Skeletal muscle tissue (tissue), 4 donors: ENCODE data around the gene PRKN. TPM values are rescaled to one million over a fixed set of nuclear protein-coding genes. Genes with fewer than 3 reads are reported as not detected.

Experiments used
- H3K27ac ChIP-seq: one replicate; pipeline ENCODE4 v1.7.0; 2013; ENCODE audit warnings: mild to moderate bottlenecking, low read depth, low read length, inconsistent platforms
- H3K27me3 ChIP-seq, 3 donors: one replicate each; pipeline ENCODE4 v1.7.0; 2013; ENCODE audit warnings: low read length in 3 of 3; ENCODE audit not compliant: control insufficient read depth in 3 of 3, insufficient read depth in 3 of 3
- H3K36me3 ChIP-seq, 3 donors: one replicate each; pipeline ENCODE4 v1.7.0; 2013; ENCODE audit warnings: low read length in 3 of 3; ENCODE audit not compliant: control insufficient read depth in 3 of 3, insufficient read depth in 3 of 3
- H3K4me1 ChIP-seq, 3 donors: one replicate each; pipeline ENCODE4 v1.7.0; 2013; ENCODE audit warnings: low read length in 3 of 3, mild to moderate bottlenecking in 3 of 3; ENCODE audit not compliant: control insufficient read depth in 3 of 3, insufficient read depth in 3 of 3
- H3K4me3 ChIP-seq, 3 donors: one replicate each; pipeline ENCODE4 v1.7.0; 2013; ENCODE audit warnings: low read length in 3 of 3
- H3K9ac ChIP-seq, 3 donors: one replicate each; pipeline ENCODE4 v1.7.0; 2013; ENCODE audit warnings: low read length in 3 of 3, mild to moderate bottlenecking in 3 of 3, moderate library complexity in 2 of 3, low read depth in 1 of 3
- H3K9me3 ChIP-seq, 3 donors: one replicate each; pipeline ENCODE4 v1.7.0; 2013; ENCODE audit warnings: low read length in 3 of 3; ENCODE audit not compliant: control insufficient read depth in 3 of 3
- total RNA-seq: library from RNA; depleted of rRNA; stranded (reverse); fragments of >200 nt; gene quantifications from one replicate; pipeline ENCODE4 v1.2.3, GENCODE V29; 2014
- donor health status: Osteomylitis.

The PRKN gene
- total RNA-seq, 1 donor from 2014 or later: 16.7 TPM

DNA sequence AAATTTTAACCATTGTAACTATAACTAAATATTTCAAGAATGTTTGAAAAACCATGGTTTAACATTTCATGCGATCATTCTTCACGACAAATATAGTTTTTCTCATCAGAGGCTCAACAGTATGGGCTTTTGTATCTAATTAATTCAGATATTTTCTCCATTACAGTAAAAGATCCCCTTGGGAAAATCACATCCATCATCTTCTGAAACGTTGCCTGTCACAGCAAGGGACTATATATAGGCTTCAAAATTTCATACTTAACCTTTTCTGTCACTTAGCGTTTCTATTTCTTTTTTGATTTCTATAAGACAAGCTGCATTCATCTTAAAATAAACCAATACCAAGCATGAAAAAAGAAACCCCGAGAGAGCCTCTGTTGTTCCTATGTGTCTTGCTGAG, 710.0 kb downstream of the PRKN start:
- Histone ChIP-seq H3K36me3 (no peaks in the 10 kb centered on the region), H3K4me3 (no peak overlapping the region), H3K9me3 (no peaks in the 10 kb centered on the region), H3K27ac (no peak overlapping the region), H3K4me1 (no peaks in the 10 kb centered on the region), H3K9ac (no peak overlapping the region), H3K27me3 (no peaks in the 10 kb centered on the region)

GRCh38 chr6:162014069-162014811, 713.3 kb downstream of the PRKN start:
- Histone ChIP-seq H3K36me3 (no peaks in the 10 kb centered on the region), H3K9ac (no peak overlapping the region), H3K9me3 (no peaks in the 10 kb centered on the region), H3K27me3 (no peaks in the 10 kb centered on the region), H3K4me1 (no peaks in the 10 kb centered on the region), H3K4me3 (no peak overlapping the region), H3K27ac (no peak overlapping the region)

DNA sequence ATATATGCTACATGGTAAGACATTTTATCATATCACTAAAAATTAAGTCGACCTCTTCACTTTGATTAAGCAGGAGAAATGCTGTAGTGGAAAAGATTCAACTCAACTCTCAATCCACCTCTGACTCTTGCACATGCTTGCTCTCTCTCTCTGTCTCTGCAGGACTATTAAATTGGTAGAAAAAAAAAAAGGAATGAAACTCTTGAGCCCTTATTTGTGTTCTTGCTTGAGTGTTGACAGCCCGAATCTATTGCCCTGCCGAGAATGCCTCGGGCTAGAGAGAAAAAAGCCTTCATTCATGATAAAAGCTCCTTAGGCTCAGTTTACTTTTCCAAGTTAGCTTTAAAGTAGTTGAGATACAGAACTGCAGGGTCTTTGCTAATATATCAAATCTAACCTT, 722.2 kb downstream of the PRKN start:
- Histone ChIP-seq H3K4me3 (no peak overlapping the region), H3K9ac (no peak overlapping the region), H3K27ac (no peak overlapping the region), H3K9me3 (no peaks in the 10 kb centered on the region), H3K27me3 (no peaks in the 10 kb centered on the region), H3K4me1 (no peaks in the 10 kb centered on the region), H3K36me3 (no peaks in the 10 kb centered on the region)

DNA sequence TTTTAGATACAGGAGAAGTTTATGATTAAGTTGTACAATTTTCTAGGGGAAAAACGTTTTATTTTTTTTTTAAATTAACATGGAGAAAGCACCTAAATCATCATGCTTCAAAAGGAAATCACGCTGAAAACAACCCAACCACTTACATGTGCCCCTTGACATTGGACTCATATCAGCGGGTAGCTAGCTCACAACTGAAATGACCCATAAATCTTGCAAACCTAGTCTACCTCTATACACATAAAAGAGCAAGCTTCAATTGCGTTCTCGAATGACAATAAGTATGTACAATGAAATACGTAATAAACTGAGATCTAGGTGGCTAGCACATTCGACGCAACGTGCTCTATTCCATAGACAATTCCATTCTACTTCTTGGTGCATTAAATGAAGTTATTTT, 730.8 kb downstream of the PRKN start:
- Histone ChIP-seq H3K9ac (no peak overlapping the region), H3K27ac (no peak overlapping the region), H3K9me3 (no peaks in the 10 kb centered on the region), H3K27me3 (no peaks in the 10 kb centered on the region), H3K4me3 (no peak overlapping the region), H3K4me1 (no peaks in the 10 kb centered on the region), H3K36me3 (no peaks in the 10 kb centered on the region)

GRCh38 chr6:161985876-161986423, 741.6 kb downstream of the PRKN start:
- Histone ChIP-seq H3K9me3 (peaks cover 0 to 7% (median 0%) of the 10 kb centered on the region in 3 donors), H3K36me3 (no peaks in the 10 kb centered on the region), H3K4me1 (no peaks in the 10 kb centered on the region), H3K9ac (no peak overlapping the region), H3K27me3 (no peaks in the 10 kb centered on the region), H3K4me3 (no peak overlapping the region), H3K27ac (no peak overlapping the region)

GRCh38 chr6:161984713-161985112, 742.9 kb downstream of the PRKN start:
- H3K4me1 ChIP-seq: no peaks in the 10 kb centered on the region
- no peak overlapping the region for H3K4me3 ChIP-seq
- no peaks in the 10 kb centered on the region for H3K27me3 ChIP-seq
- H3K9ac ChIP-seq: no peak overlapping the region
- no peak overlapping the region for H3K27ac ChIP-seq
- H3K9me3 ChIP-seq: peaks cover 0 to 3% (median 0%) of the 10 kb centered on the region in 3 donors
- H3K36me3 ChIP-seq: no peaks in the 10 kb centered on the region

DNA sequence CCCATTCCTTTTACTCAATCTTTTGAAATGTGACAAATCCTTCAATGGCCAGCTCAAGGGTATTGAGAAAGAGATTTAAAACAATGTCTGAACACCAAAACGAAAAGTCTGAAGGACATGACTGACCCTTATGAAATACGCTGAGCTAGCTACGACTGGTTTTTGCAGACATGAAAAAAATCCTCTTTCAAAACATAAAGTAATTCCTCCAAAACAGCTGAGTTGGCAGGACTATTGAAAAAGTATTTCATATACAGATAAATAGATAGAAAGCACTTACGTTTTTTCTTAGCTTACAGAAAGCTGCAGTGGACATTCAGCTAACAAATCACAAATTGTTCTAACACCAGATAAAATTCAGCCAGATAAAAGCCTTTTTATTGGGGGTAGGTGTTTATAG, 751.0 kb downstream of the PRKN start:
- Histone ChIP-seq H3K4me1 (no peaks in the 10 kb centered on the region), H3K27ac (no peak overlapping the region), H3K36me3 (peaks cover 0 to 2% (median 0%) of the 10 kb centered on the region in 3 donors), H3K4me3 (no peak overlapping the region), H3K27me3 (no peaks in the 10 kb centered on the region), H3K9me3 (no peaks in the 10 kb centered on the region), H3K9ac (no peak overlapping the region)

GRCh38 chr6:161973064-161973463, 754.5 kb downstream of the PRKN start:
- Histone ChIP-seq H3K4me1 (no peaks in the 10 kb centered on the region), H3K9me3 (no peaks in the 10 kb centered on the region), H3K4me3 (no peak overlapping the region), H3K27ac (no peak overlapping the region), H3K36me3 (peaks cover 0 to 2% (median 0%) of the 10 kb centered on the region in 3 donors), H3K27me3 (no peaks in the 10 kb centered on the region), H3K9ac (no peak overlapping the region)

DNA sequence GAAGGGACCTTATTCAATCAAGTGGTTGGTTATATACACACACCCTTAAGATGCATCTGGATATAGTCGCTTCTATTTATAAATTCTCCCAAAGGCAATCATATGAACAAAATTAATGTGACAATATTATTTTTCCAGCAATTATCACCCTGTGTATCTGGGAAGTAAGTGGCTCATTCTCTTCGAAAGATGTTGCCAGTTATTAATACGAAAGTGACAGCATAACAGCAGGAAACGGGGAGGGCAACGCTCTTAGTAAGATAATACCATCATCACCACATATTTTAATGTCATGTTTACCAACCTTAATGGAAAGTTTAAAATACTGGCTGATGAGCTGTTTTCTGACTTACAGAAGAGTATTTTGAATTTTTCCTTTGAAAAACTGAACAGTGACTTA, 756.5 kb downstream of the PRKN start:
- Histone ChIP-seq H3K36me3 (peaks cover 0 to 2% (median 0%) of the 10 kb centered on the region in 3 donors), H3K4me1 (no peaks in the 10 kb centered on the region), H3K9me3 (no peaks in the 10 kb centered on the region), H3K4me3 (no peak overlapping the region), H3K27me3 (no peaks in the 10 kb centered on the region), H3K27ac (no peak overlapping the region), H3K9ac (no peak overlapping the region)

- no peak overlapping the region for H3K27ac ChIP-seq
- no peaks in the 10 kb centered on the region for H3K36me3 ChIP-seq
- no peaks in the 10 kb centered on the region for H3K4me1 ChIP-seq
- H3K9me3 ChIP-seq: no peaks in the 10 kb centered on the region
- no peak overlapping the region for H3K9ac ChIP-seq
- no peaks in the 10 kb centered on the region for H3K27me3 ChIP-seq
- no peak overlapping the region for H3K4me3 ChIP-seq
These were observed 763.8 kb downstream of the PRKN start for GRCh38 chr6:161963634-161964234.
